Stimulated activated naive CD8-positive, alpha-beta T cell treated with anti-CD3 and anti-CD28 coated beads, Interleukin-15, amount 100 ng/mL, for 72 hours (primary cell): ENCODE results near the gene ZNF831.

Experiments used
- ATAC-seq: fragments of 150-1000 bp; cut with Tn5 transposase; 2 replicates; pipeline ENCODE4 v1.10.0; 2021; ENCODE audit warnings: mild to moderate bottlenecking, moderate library complexity
- DNase-seq, 2 donors: peaks; one replicate each; pipeline ENCODE4 v3.0.0; 2021 to 2022
- H3K27ac Mint-ChIP-seq, 2 donors: one replicate each; pipeline ENCODE4 v1.8.0; 2022; ENCODE audit warnings: mild to moderate bottlenecking in 2 of 2, mixed read lengths in 2 of 2, moderate library complexity in 2 of 2
- H3K27me3 Mint-ChIP-seq: one replicate; pipeline ENCODE4 v1.8.0; 2022; ENCODE audit warnings: mixed read lengths
- H3K4me1 Mint-ChIP-seq: one replicate; pipeline ENCODE4 v1.8.0; 2022; ENCODE audit warnings: mild to moderate bottlenecking, mixed read lengths
- H3K4me3 Mint-ChIP-seq, 2 donors: one replicate each; pipeline ENCODE4 v1.8.0; 2022; ENCODE audit warnings: mild to moderate bottlenecking in 2 of 2, mixed read lengths in 2 of 2, moderate library complexity in 1 of 2
- H3K9me3 Mint-ChIP-seq, 2 donors: one replicate each; pipeline ENCODE4 v1.8.0; 2022; ENCODE audit warnings: mixed read lengths in 2 of 2

The ZNF831 gene

GRCh38 chr20:59163631-59164530 is at the start of gene ZNF831:
Gene ZNF831, plus strand, starts transcription at chr20:59163821. Its CDS starts 27,199 bp downstream, at chr20:59191020.
- DNase-seq (peak; percentile 31 to 49), ATAC-seq (peak; percentile 38)
- Mint-ChIP-seq H3K4me1 (peaks cover 92% of the 10 kb centered on the region), H3K27me3 (no peaks in the 10 kb centered on the region), H3K4me3 (peak within 1 kb of the TSS; percentile 88 to 91), H3K9me3 (peaks cover 0 to 4% of the 10 kb centered on the region in 2 donors), H3K27ac (peak within 1 kb of the TSS; percentile 95 to 99)

DNA sequence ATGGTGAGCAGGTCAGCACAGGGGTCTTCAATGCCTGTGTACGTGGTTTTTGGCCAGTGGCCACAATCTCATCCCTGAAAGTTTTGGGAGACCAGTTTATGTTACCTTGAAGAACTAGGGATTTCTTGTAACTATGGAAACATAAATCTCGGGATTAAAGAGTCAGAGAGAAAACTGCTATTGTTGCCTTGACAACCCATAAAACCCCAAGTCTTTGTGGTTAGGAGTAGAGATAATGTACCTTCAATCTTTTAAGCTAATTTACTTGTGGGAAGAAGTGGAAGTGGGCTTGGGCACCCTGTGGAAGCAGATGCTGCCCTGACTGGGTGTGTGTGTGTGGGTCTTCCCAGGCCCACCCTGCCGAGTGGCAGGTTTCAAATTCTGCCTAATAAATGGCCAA is 46.1 kb upstream of the ZNF831 start:
- DNase-seq: no peak
- Mint-ChIP-seq H3K9me3 (peaks cover 0 to 8% of the 10 kb centered on the region in 2 donors), H3K27ac (no peak overlapping the region), H3K4me3 (no peak overlapping the region), H3K27me3 (no peaks in the 10 kb centered on the region), H3K4me1 (peaks cover 54% of the 10 kb centered on the region)
- no peak for ATAC-seq

- Mint-ChIP-seq H3K4me3 (no peak overlapping the region), H3K27ac (no peak overlapping the region), H3K27me3 (no peaks in the 10 kb centered on the region), H3K4me1 (peaks cover 68% of the 10 kb centered on the region), H3K9me3 (peaks cover 0 to 8% of the 10 kb centered on the region in 2 donors)
- ATAC-seq: no peak
- no peak for DNase-seq
Measured at GRCh38 chr20:59118855-59119254, 44.8 kb upstream of the ZNF831 start.

- peak overlapping the region; percentile 67 to 69 for H3K4me3 Mint-ChIP-seq
- peak; percentile 69 for ATAC-seq
Measured at GRCh38 chr20:59120491-59120890, 43.1 kb upstream of the ZNF831 start.

GRCh38 chr20:59120919-59121318 is 42.7 kb upstream of the ZNF831 start:
- peak overlapping the region; percentile 83 to 94 for H3K27ac Mint-ChIP-seq
- peaks cover 0 to 8% of the 10 kb centered on the region in 2 donors for H3K9me3 Mint-ChIP-seq
- no peaks in the 10 kb centered on the region for H3K27me3 Mint-ChIP-seq
- ATAC-seq (no peak), DNase-seq (no peak)
- peak overlapping the region; percentile 67 to 69 for H3K4me3 Mint-ChIP-seq
- H3K4me1 Mint-ChIP-seq: peaks cover 80% of the 10 kb centered on the region

More at GRCh38 chr20:59120491-59120890, 43.1 kb upstream of the ZNF831 start:
- Mint-ChIP-seq H3K27ac (peak overlapping the region; percentile 67 to 83), H3K27me3 (no peaks in the 10 kb centered on the region), H3K9me3 (peaks cover 0 to 8% of the 10 kb centered on the region in 2 donors), H3K4me1 (peaks cover 80% of the 10 kb centered on the region)
- peak; percentile 32 to 60 for DNase-seq

- DNase-seq: peak in 1 of 2 donors; percentile 16
- H3K4me3 Mint-ChIP-seq: peak overlapping the region; percentile 78
- H3K27ac Mint-ChIP-seq: peak overlapping the region; percentile 92 to 94
- peaks cover 88% of the 10 kb centered on the region for H3K4me1 Mint-ChIP-seq
- H3K27me3 Mint-ChIP-seq: no peaks in the 10 kb centered on the region
- peak; percentile 4 for ATAC-seq
- H3K9me3 Mint-ChIP-seq: peaks cover 0 to 8% of the 10 kb centered on the region in 2 donors
Measured at GRCh38 chr20:59121714-59122565, 41.7 kb upstream of the ZNF831 start.

GRCh38 chr20:59122566-59122919 is 41.1 kb upstream of the ZNF831 start:
- H3K4me3 Mint-ChIP-seq: peak overlapping the region; percentile 78
- peak overlapping the region; percentile 92 to 94 for H3K27ac Mint-ChIP-seq
- peak; percentile 15 to 18 for DNase-seq
- peak; percentile 66 for ATAC-seq
- H3K27me3 Mint-ChIP-seq: no peaks in the 10 kb centered on the region
- peaks cover 90% of the 10 kb centered on the region for H3K4me1 Mint-ChIP-seq
- H3K9me3 Mint-ChIP-seq: peaks cover 0 to 8% of the 10 kb centered on the region in 2 donors

GRCh38 chr20:59123011-59123677 is 40.5 kb upstream of the ZNF831 start:
- ATAC-seq: peak; percentile 67
- H3K4me3 Mint-ChIP-seq: peak overlapping the region; percentile 78
- H3K27me3 Mint-ChIP-seq: no peaks in the 10 kb centered on the region
- peaks cover 0 to 8% of the 10 kb centered on the region in 2 donors for H3K9me3 Mint-ChIP-seq
- peaks cover 85% of the 10 kb centered on the region for H3K4me1 Mint-ChIP-seq
- DNase-seq: peak; percentile 17 to 36
- H3K27ac Mint-ChIP-seq: peak overlapping the region; percentile 92 to 94

DNA sequence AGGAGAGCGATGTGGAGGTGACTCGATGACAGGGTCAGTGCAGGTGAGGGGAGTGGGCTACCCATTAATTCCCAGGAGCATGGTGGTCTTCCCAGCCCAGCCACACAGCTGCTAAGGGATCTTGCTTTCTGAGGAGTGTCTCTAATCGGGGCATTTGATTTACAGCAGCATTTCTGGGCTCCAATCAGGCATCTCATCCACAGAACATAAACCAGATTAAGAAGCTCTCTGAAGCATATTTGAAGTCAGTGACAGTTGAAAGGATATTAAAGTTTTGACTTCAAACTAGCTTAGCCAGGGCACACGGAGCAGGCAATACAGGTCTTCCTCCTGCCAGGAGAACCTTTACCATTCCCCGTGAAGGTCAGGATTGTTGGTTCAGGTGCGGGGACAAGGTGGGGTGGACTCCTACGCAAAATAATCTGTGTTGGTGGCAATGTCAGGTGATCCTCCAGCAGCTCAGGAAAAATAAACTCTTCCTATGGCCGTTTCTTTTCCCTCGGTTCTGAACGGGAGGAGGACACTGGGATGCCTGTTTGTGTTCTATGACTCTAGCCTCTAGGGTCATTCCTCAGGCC is 39.9 kb upstream of the ZNF831 start:
- DNase-seq (no peak), ATAC-seq (no peak)
- peak overlapping the region; percentile 78 for H3K4me3 Mint-ChIP-seq
- peak overlapping the region; percentile 92 to 94 for H3K27ac Mint-ChIP-seq
- H3K4me1 Mint-ChIP-seq: peaks cover 79% of the 10 kb centered on the region
- peaks cover 0 to 8% of the 10 kb centered on the region in 2 donors for H3K9me3 Mint-ChIP-seq
- H3K27me3 Mint-ChIP-seq: no peaks in the 10 kb centered on the region

DNA sequence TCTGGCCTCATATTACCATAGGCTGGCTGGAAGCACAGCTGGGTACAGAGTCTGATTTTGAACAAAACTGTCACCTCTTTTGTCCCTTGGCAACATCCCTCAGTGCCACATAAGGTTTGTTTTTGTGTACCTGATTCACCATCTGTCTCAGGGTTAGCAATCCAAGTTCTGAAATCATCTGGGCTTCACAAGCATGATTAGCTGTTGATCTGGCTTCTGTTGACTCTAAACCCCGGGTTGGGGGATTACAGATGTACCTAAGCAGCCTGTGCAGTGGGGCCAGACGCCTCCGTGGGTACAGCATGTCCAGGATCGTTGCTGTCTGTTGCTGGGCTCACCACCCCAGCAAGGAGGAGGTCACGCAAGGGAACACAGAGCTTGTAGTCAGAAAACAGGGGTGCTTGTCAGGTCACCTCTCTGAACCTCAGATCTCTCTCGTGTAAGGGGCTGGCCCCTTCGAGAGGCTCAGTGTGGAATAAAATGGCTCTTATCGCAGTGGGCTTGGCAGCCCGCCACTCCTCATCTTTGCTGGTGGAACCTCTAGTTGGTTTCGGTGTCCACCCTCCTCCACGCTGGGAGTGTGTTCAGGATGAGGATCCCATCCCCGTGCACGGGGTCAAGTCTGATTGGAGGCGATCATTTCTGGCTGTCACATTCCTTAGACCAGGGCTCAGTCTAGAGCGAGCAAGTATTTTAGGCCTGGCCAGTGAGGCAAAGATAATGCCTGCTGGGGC is 39.2 kb upstream of the ZNF831 start:
- peaks cover 0 to 8% of the 10 kb centered on the region in 2 donors for H3K9me3 Mint-ChIP-seq
- ATAC-seq: no peak
- no peaks in the 10 kb centered on the region for H3K27me3 Mint-ChIP-seq
- no peak for DNase-seq
- H3K27ac Mint-ChIP-seq: no peak overlapping the region
- peak overlapping the region in 1 of 2 donors; percentile 78 for H3K4me3 Mint-ChIP-seq
- peaks cover 72% of the 10 kb centered on the region for H3K4me1 Mint-ChIP-seq

GRCh38 chr20:59125332-59125731 is 38.3 kb upstream of the ZNF831 start:
- Mint-ChIP-seq H3K4me1 (peaks cover 64% of the 10 kb centered on the region), H3K27ac (peak overlapping the region in 1 of 2 donors; percentile 22), H3K9me3 (peaks cover 0 to 8% of the 10 kb centered on the region in 2 donors), H3K4me3 (no peak overlapping the region), H3K27me3 (no peaks in the 10 kb centered on the region)
- ATAC-seq (no peak), DNase-seq (no peak)

DNA sequence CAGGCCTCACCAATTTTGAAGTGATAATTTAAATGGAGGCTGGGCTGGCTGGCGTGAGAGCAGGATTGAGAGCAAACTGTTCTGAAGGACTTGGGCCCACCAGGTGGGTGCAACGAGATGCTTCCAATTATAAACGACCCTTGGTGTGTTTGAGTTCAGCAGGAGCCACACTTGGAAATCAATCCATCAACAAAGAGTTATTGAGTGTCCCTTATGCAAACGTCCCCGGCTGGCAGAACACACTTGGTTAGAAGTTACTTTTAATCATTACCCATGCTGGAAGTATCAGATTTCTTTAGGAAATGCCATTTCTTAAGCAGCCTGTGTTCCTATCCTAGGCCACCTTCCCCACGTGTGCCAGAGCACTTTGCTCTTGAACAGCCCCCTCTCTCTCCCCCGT is 37.8 kb upstream of the ZNF831 start:
- Mint-ChIP-seq H3K27me3 (no peaks in the 10 kb centered on the region), H3K4me3 (no peak overlapping the region), H3K27ac (peak overlapping the region in 1 of 2 donors; percentile 28), H3K9me3 (peaks cover 0 to 8% of the 10 kb centered on the region in 2 donors), H3K4me1 (peaks cover 59% of the 10 kb centered on the region)
- no peak for ATAC-seq
- no peak for DNase-seq

DNA sequence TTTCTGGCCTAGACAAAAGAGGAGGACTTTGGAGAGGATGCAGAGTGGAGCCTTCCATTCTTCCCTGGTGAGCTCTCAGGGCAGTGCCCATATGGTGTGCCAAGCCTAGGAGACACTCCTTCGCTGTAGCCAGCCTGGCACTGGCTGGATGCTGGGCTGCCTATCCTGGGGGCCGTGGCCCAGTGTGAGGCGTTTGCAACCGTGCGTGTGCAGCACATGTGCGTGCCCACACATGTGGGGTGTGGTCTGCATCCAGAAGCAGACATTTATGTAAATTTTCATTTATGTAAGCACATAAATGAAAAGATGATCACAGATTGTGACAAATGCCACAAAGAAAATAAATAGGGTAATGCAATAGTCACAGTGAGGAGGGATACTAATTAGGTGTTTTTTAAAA is 35.8 kb upstream of the ZNF831 start:
- no peak for ATAC-seq
- H3K9me3 Mint-ChIP-seq: no peaks in the 10 kb centered on the region
- H3K4me1 Mint-ChIP-seq: peaks cover 39% of the 10 kb centered on the region
- no peaks in the 10 kb centered on the region for H3K27me3 Mint-ChIP-seq
- no peak overlapping the region for H3K27ac Mint-ChIP-seq
- no peak for DNase-seq
- H3K4me3 Mint-ChIP-seq: no peak overlapping the region

GRCh38 chr20:59131551-59132285 is 31.9 kb upstream of the ZNF831 start:
- H3K27me3 Mint-ChIP-seq: no peaks in the 10 kb centered on the region
- ATAC-seq (no peak), DNase-seq (no peak)
- peaks cover 8% of the 10 kb centered on the region for H3K4me1 Mint-ChIP-seq
- H3K4me3 Mint-ChIP-seq: no peak overlapping the region
- no peaks in the 10 kb centered on the region for H3K9me3 Mint-ChIP-seq
- H3K27ac Mint-ChIP-seq: no peak overlapping the region
